ENCODE data around the gene BMP4. TPM values are rescaled to one million over a fixed set of nuclear protein-coding genes. Genes with fewer than 3 reads are reported as not detected.

BMP4 gene
- total RNA-seq, 1 experiment from 2014 or later = 24.8 TPM

- H3K36me3 Mint-ChIP-seq (ENCODE audit: insufficient read depth, unreplicated experiment) = peaks cover 10% of the 10 kb centered on the region
- peaks cover 12% of the 10 kb centered on the region for H3K4me1 Mint-ChIP-seq (ENCODE audit: low read depth, unreplicated experiment)
- TF ChIP-seq, protein P1, sequence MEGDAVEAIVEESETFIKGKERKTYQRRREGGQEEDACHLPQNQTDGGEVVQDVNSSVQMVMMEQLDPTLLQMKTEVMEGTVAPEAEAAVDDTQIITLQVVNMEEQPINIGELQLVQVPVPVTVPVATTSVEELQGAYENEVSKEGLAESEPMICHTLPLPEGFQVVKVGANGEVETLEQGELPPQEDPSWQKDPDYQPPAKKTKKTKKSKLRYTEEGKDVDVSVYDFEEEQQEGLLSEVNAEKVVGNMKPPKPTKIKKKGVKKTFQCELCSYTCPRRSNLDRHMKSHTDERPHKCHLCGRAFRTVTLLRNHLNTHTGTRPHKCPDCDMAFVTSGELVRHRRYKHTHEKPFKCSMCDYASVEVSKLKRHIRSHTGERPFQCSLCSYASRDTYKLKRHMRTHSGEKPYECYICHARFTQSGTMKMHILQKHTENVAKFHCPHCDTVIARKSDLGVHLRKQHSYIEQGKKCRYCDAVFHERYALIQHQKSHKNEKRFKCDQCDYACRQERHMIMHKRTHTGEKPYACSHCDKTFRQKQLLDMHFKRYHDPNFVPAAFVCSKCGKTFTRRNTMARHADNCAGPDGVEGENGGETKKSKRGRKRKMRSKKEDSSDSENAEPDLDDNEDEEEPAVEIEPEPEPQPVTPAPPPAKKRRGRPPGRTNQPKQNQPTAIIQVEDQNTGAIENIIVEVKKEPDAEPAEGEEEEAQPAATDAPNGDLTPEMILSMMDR (IDR thresholded peaks at IDR 0.05; ENCODE audit: unreplicated experiment) = no peak
- CTCF ChIA-PET = interaction anchor here (1.1 to 1.3 kb wide), 2 partner anchors 9 to 11 kb away, joined by 3 read pairs; no protein-coding TSS in a partner anchor
- H3K9me3 Mint-ChIP-seq (ENCODE audit: low read depth, unreplicated experiment) = no peaks in the 10 kb centered on the region
- H3K4me3 Mint-ChIP-seq (ENCODE audit: low read depth, unreplicated experiment) = no peak overlapping the region
- intact Hi-C loops (cut with micrococcal nuclease; ENCODE audit: unreplicated experiment) = loop anchor here (5.0 kb wide), 1 partner anchor 422 kb away; no protein-coding TSS in a partner anchor
- H3K27ac Mint-ChIP-seq (ENCODE audit: unreplicated experiment) = no peak overlapping the region
- DNase-seq = no peak
- H3K27me3 Mint-ChIP-seq (ENCODE audit: unreplicated experiment) = no peaks in the 10 kb centered on the region
- no TSS peak for BruUV-seq (replicated peaks)
These were observed 7.6 kb upstream of the BMP4 start for GRCh38 chr14:53964249-53964648.

DNA sequence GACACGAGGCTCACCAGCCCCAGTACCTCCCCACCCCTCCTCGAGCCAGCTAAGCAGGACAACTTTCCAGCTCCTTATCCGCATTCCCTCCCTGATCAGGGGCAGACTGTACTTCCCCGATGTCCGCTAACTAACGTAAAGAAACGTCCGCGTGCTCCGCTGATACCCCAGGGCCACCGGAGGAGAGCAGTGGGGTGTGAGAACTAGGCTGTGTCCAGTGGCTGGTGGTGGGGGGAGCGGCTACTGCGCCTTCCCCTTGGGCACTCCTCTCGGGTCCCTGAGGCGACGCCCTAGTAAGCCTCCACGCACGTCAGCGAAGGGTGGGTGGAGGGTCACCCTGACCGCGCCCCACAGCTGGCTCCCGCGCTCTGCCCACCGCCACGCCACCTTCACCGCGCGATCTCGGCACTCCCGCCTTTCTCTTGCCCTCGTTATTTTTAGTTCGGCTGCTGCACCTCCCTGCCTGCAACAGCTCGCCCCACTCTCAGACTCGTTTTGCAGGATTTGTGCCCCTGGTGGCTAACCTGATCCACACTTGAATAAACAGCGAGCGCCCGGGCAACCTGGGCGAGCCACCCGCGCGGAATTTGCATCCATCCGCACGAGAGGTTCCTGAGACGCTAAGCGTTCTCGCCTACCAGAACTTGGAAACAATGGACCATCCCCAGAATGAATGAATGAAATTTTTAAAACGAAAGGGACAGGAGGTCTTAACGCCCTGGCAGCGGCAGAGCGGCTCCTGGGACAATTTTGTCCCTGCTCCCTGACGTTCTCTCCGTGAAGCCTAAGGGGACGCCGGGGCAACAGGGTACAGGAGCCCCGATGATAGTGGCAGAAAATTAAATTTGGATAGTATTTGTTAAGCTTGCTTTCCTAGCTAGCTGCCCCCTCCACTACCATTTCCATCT, 6.9 kb upstream of the BMP4 start:
- no TSS peak for BruUV-seq (replicated peaks)
- peak; percentile 75 for DNase-seq
- peak overlapping the region; percentile 84 for H3K4me3 Mint-ChIP-seq (ENCODE audit: low read depth, unreplicated experiment)
- peaks cover 10% of the 10 kb centered on the region for H3K36me3 Mint-ChIP-seq (ENCODE audit: insufficient read depth, unreplicated experiment)
- intact Hi-C loops (cut with micrococcal nuclease; ENCODE audit: unreplicated experiment) = loop anchor here (5.0 kb wide), 1 partner anchor 421 kb away; no protein-coding TSS in a partner anchor
- no peaks in the 10 kb centered on the region for H3K27me3 Mint-ChIP-seq (ENCODE audit: unreplicated experiment)
- peaks cover 12% of the 10 kb centered on the region for H3K4me1 Mint-ChIP-seq (ENCODE audit: low read depth, unreplicated experiment)
- H3K27ac Mint-ChIP-seq (ENCODE audit: unreplicated experiment) = no peak overlapping the region
- H3K9me3 Mint-ChIP-seq (ENCODE audit: low read depth, unreplicated experiment) = no peaks in the 10 kb centered on the region
- CTCF ChIA-PET = interaction anchor here (1.1 to 1.7 kb wide), 4 partner anchors 8 to 118 kb away, joined by 3 to 5 read pairs (median 3); no protein-coding TSS in a partner anchor
- TF ChIP-seq, protein P1 (IDR thresholded peaks at IDR 0.05; ENCODE audit: unreplicated experiment) = peak; percentile 48

DNA sequence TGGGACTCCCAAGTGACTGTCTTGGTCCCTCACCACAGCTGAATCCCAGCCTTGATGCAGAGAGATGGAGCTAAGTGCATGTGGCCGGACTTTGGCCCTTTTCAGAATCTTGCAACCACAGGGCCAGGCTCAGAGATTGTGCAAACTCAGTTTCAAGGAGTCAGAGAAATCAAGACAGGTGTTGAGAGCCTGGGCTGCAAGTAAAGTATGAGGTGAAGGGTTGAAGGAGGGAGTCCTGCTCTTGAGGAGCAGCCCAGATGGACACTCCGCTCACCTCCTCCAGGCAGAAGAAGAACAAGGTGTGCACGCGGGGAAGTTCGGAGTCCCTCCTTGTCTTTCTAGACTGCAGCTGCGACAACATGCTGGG, 6.3 kb upstream of the BMP4 start:
- H3K27ac Mint-ChIP-seq (ENCODE audit: unreplicated experiment) = no peak overlapping the region
- TF ChIP-seq, protein P1 (IDR thresholded peaks at IDR 0.05; ENCODE audit: unreplicated experiment) = no peak
- no peaks in the 10 kb centered on the region for H3K9me3 Mint-ChIP-seq (ENCODE audit: low read depth, unreplicated experiment)
- H3K27me3 Mint-ChIP-seq (ENCODE audit: unreplicated experiment) = no peaks in the 10 kb centered on the region
- H3K36me3 Mint-ChIP-seq (ENCODE audit: insufficient read depth, unreplicated experiment) = peaks cover 10% of the 10 kb centered on the region
- CTCF ChIA-PET = interaction anchor here (1.1 to 1.7 kb wide), 3 partner anchors 8 to 117 kb away, joined by 3 to 5 read pairs (median 3); no protein-coding TSS in a partner anchor
- intact Hi-C loops (cut with micrococcal nuclease; ENCODE audit: unreplicated experiment) = loop anchor here (5.0 kb wide), 1 partner anchor 421 kb away; no protein-coding TSS in a partner anchor
- no peak for DNase-seq
- BruUV-seq (replicated peaks) = no TSS peak
- peak overlapping the region; percentile 84 for H3K4me3 Mint-ChIP-seq (ENCODE audit: low read depth, unreplicated experiment)
- peaks cover 12% of the 10 kb centered on the region for H3K4me1 Mint-ChIP-seq (ENCODE audit: low read depth, unreplicated experiment)

DNA sequence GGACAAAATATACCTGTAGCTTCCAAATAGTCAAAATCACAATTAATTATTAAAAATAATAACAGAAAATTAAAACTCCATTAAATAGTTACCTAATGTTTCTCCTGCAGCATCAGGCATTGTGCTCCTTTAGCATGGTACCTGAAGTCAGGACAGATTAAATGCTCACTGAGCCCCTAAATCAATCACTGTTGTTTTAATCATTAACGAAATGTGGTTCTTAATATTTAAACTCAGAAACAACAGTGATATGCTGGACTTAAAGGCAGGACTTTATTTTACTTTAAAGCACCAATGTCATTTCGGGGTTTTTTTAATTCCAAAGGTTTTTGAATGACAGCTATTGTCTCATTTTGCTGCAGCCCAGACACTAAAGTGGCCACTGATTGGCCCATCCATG, 2.0 kb upstream of the BMP4 start:
- no peaks in the 10 kb centered on the region for H3K27me3 Mint-ChIP-seq (ENCODE audit: unreplicated experiment)
- no peak for DNase-seq
- H3K36me3 Mint-ChIP-seq (ENCODE audit: insufficient read depth, unreplicated experiment) = peaks cover 42% of the 10 kb centered on the region
- no peak overlapping the region for H3K4me3 Mint-ChIP-seq (ENCODE audit: low read depth, unreplicated experiment)
- TF ChIP-seq, protein P1 (IDR thresholded peaks at IDR 0.05; ENCODE audit: unreplicated experiment) = no peak
- CTCF ChIA-PET = interaction anchor here (0.6 to 1.3 kb wide), 2 partner anchors 108 to 370 kb away, joined by 3 to 6 read pairs; no protein-coding TSS in a partner anchor
- no TSS peak for BruUV-seq (replicated peaks)
- peaks cover 22% of the 10 kb centered on the region for H3K4me1 Mint-ChIP-seq (ENCODE audit: low read depth, unreplicated experiment)
- no peaks in the 10 kb centered on the region for H3K9me3 Mint-ChIP-seq (ENCODE audit: low read depth, unreplicated experiment)
- intact Hi-C loops (cut with micrococcal nuclease; ENCODE audit: unreplicated experiment) = loop anchor here (10.0 kb wide), 2 partner anchors 146 to 376 kb away; no protein-coding TSS in a partner anchor
- H3K27ac Mint-ChIP-seq (ENCODE audit: unreplicated experiment) = no peak overlapping the region
